Activated CD4-positive, alpha-beta T cell treated with anti-CD3 and anti-CD28 coated beads, Interleukin-2, Interleukin-4, amounts not matched to agents 100 ng/mL and 50 ng/mL, durations not matched to agents 16 hours and 8 hours (primary cell): ENCODE measurements around the gene ZNF791.
A peak's percentile ranks its signal among the peaks of the same experiment; 100 is the strongest.
"Not testable (repeated sequence)": the region's sequence is repeated elsewhere in the genome, so short reads cannot be mapped to it uniquely, and the experiment has no call there.

ENCODE experiments used
- DNase-seq: peaks from one replicate; pipeline ENCODE4 v3.0.0-alpha.2; 2020; ENCODE audit warnings: low spot score

ZNF791 gene

GRCh38 chr19:12667731-12668302 lies 57.1 kb downstream of the ZNF791 start:
- DNase-seq, result no peak

- no peak for DNase-seq
Measured at GRCh38 chr19:12668346-12668745, 57.6 kb downstream of the ZNF791 start.

- DNase-seq, result peak; percentile 44
Measured at GRCh38 chr19:12668932-12669269, 58.2 kb downstream of the ZNF791 start.

- DNase-seq, result peak; percentile 76
Measured at GRCh38 chr19:12669270-12670158, 58.8 kb downstream of the ZNF791 start.

GRCh38 chr19:12670159-12670928 lies 59.6 kb downstream of the ZNF791 start:
- no peak for DNase-seq

- no peak for DNase-seq
Measured at GRCh38 chr19:12672744-12673143, 62.0 kb downstream of the ZNF791 start.

GRCh38 chr19:12675399-12675798 lies 64.7 kb downstream of the ZNF791 start:
- no peak for DNase-seq

- no peak for DNase-seq
Measured at GRCh38 chr19:12675940-12676339, 65.2 kb downstream of the ZNF791 start.

GRCh38 chr19:12676384-12676792 lies 65.7 kb downstream of the ZNF791 start:
- peak; percentile 89 for DNase-seq

GRCh38 chr19:12676928-12677327 lies 66.2 kb downstream of the ZNF791 start:
- no peak for DNase-seq

GRCh38 chr19:12678039-12678438 lies 67.3 kb downstream of the ZNF791 start:
- not testable (repeated sequence) for DNase-seq

GRCh38 chr19:12680034-12680433 lies 69.3 kb downstream of the ZNF791 start:
- DNase-seq, result no peak

- peak; percentile 95 for DNase-seq
Measured at GRCh38 chr19:12681074-12681987, 70.6 kb downstream of the ZNF791 start, which contains the start of gene DHPS. Gene DHPS (minus strand): TSS chr19:12681880. CDS start chr19:12681766, 114 bp downstream.
